SK-N-MC (cell line): ENCODE measurements around the gene NPAS2.
A peak's percentile ranks its signal among the peaks of the same experiment; 100 is the strongest.

Source experiments
- DNase-seq: peaks from one replicate; pipeline ENCODE4 v3.0.0-alpha.2; 2011; ENCODE audit warnings: low read depth, low spot score
- H3K27ac ChIP-seq: fragments of 200-600 bp; sonication (generic); 2 replicates; pipeline ENCODE4 v1.5.1; 2016; ENCODE audit warnings: mixed run types
- H3K36me3 ChIP-seq: fragments of 200-600 bp; sonication (generic); 2 replicates; pipeline ENCODE4 v1.6.1; 2017; ENCODE audit warnings: antibody characterized with exemption, low read length, mixed read lengths; ENCODE audit not compliant: insufficient read depth
- H3K4me3 ChIP-seq: fragments of 200-600 bp; sonication (generic); 2 replicates; pipeline ENCODE4 v1.5.1; 2016
- H3K9ac ChIP-seq: fragments of 200-600 bp; sonication (generic); 2 replicates; pipeline ENCODE4 v1.8.0; 2017; ENCODE audit warnings: mixed run types, mixed read lengths; ENCODE audit not compliant: insufficient read length
- H3K9me3 ChIP-seq: fragments of 200-600 bp; sonication (generic); 2 replicates; pipeline ENCODE4 v1.6.1; 2017; ENCODE audit warnings: low read depth, mild to moderate bottlenecking, antibody characterized with exemption, low read length, moderate library complexity, mixed read lengths
- EZH2 ChIP-seq: fragments of 200-600 bp; sonication (generic); IDR thresholded peaks from one replicate; pipeline ENCODE4 v1.6.1; 2017; ENCODE audit warnings: antibody characterized with exemption
- FOXP2 ChIP-seq: optimal IDR thresholded peaks from 2 replicates; pipeline ENCODE3; 2011; ENCODE audit warnings: mild to moderate bottlenecking, moderate library complexity; ENCODE audit not compliant: insufficient read depth; ENCODE audit errors: extremely low read length, control extremely low read depth
- POLR2AphosphoS5 ChIP-seq: IDR thresholded peaks from 2 replicates; pipeline ENCODE4 v1.6.1; 2012; ENCODE audit warnings: mild to moderate bottlenecking, low read depth, low read length, borderline replicate concordance

Gene NPAS2

GRCh38 chr2:100903534-100904258 lies 83.8 kb downstream of the NPAS2 start:
- no peak for DNase-seq
- H3K36me3 ChIP-seq: no peaks in the 10 kb centered on the region
- peak overlapping the region; percentile 55; the same call in 1 of the 2 replicates for H3K4me3 ChIP-seq
- H3K9me3 ChIP-seq: no peaks in the 10 kb centered on the region
- H3K27ac ChIP-seq: peak overlapping the region; percentile 47; the same call in 1 of the 2 replicates
- TF ChIP-seq POLR2AphosphoS5 (no peak), FOXP2 (no peak), EZH2 (no peak)
- no peak overlapping the region for H3K9ac ChIP-seq

GRCh38 chr2:100905132-100905805 lies 85.3 kb downstream of the NPAS2 start:
- H3K9me3 ChIP-seq: no peaks in the 10 kb centered on the region
- no peak for DNase-seq

GRCh38 chr2:100906131-100906530 lies 86.2 kb downstream of the NPAS2 start:
- TF ChIP-seq EZH2: no peak
- no peak overlapping the region for H3K9ac ChIP-seq
- H3K27ac ChIP-seq: no peak overlapping the region
- H3K4me3 ChIP-seq: no peak overlapping the region
- no peaks in the 10 kb centered on the region for H3K9me3 ChIP-seq
- no peaks in the 10 kb centered on the region for H3K36me3 ChIP-seq
- no peak for DNase-seq

More at GRCh38 chr2:100905132-100905805, 85.3 kb downstream of the NPAS2 start:
- H3K9ac ChIP-seq: no peak overlapping the region
- no peak overlapping the region for H3K27ac ChIP-seq
- H3K36me3 ChIP-seq: no peaks in the 10 kb centered on the region
- TF ChIP-seq FOXP2 (no peak), POLR2AphosphoS5 (no peak), EZH2 (no peak)
- H3K4me3 ChIP-seq: no peak overlapping the region

GRCh38 chr2:100906679-100907078 lies 86.7 kb downstream of the NPAS2 start:
- H3K27ac ChIP-seq: no peak overlapping the region
- no peaks in the 10 kb centered on the region for H3K9me3 ChIP-seq
- no peak overlapping the region for H3K9ac ChIP-seq
- no peak for DNase-seq
- H3K4me3 ChIP-seq: no peak overlapping the region
- TF ChIP-seq POLR2AphosphoS5: no peak
- no peaks in the 10 kb centered on the region for H3K36me3 ChIP-seq

GRCh38 chr2:100907832-100908231 lies 87.9 kb downstream of the NPAS2 start:
- no peaks in the 10 kb centered on the region for H3K36me3 ChIP-seq
- no peak overlapping the region for H3K4me3 ChIP-seq
- H3K9me3 ChIP-seq: no peaks in the 10 kb centered on the region
- H3K27ac ChIP-seq: no peak overlapping the region
- no peak for DNase-seq
- TF ChIP-seq POLR2AphosphoS5: no peak
- no peak for TF ChIP-seq FOXP2
- TF ChIP-seq EZH2: no peak
- H3K9ac ChIP-seq: no peak overlapping the region

GRCh38 chr2:100909534-100910081 lies 89.7 kb downstream of the NPAS2 start:
- peak overlapping the region; percentile 56 for H3K4me3 ChIP-seq
- TF ChIP-seq POLR2AphosphoS5 (no peak), FOXP2 (no peak), EZH2 (no peak)
- H3K27ac ChIP-seq: peak overlapping the region; percentile 82
- DNase-seq: no peak
- H3K36me3 ChIP-seq: no peaks in the 10 kb centered on the region
- H3K9ac ChIP-seq: peak overlapping the region; percentile 16
- no peaks in the 10 kb centered on the region for H3K9me3 ChIP-seq

GRCh38 chr2:100910111-100910510 lies 90.2 kb downstream of the NPAS2 start:
- peak overlapping the region; percentile 16 for H3K9ac ChIP-seq
- DNase-seq: no peak
- no peaks in the 10 kb centered on the region for H3K36me3 ChIP-seq
- peak overlapping the region; percentile 56 for H3K4me3 ChIP-seq
- peak overlapping the region; percentile 82 for H3K27ac ChIP-seq
- TF ChIP-seq FOXP2 (no peak), POLR2AphosphoS5 (no peak), EZH2 (no peak)
- no peaks in the 10 kb centered on the region for H3K9me3 ChIP-seq

- Histone ChIP-seq H3K27ac (no peak overlapping the region), H3K4me3 (no peak overlapping the region), H3K9ac (no peak overlapping the region), H3K9me3 (no peaks in the 10 kb centered on the region), H3K36me3 (no peaks in the 10 kb centered on the region)
- TF ChIP-seq EZH2 (no peak), FOXP2 (no peak), POLR2AphosphoS5 (no peak)
- DNase-seq: no peak
Measured at GRCh38 chr2:100919316-100919715, 99.4 kb downstream of the NPAS2 start.
